ENCODE data around the gene RESP18. TPM values are rescaled to one million over a fixed set of nuclear protein-coding genes. Genes with fewer than 3 reads are reported as not detected.

Gene RESP18
- total and polyA plus RNA-seq, 2 of the 4 experiments (the other 2 are of a cell fraction): not detected

DNA sequence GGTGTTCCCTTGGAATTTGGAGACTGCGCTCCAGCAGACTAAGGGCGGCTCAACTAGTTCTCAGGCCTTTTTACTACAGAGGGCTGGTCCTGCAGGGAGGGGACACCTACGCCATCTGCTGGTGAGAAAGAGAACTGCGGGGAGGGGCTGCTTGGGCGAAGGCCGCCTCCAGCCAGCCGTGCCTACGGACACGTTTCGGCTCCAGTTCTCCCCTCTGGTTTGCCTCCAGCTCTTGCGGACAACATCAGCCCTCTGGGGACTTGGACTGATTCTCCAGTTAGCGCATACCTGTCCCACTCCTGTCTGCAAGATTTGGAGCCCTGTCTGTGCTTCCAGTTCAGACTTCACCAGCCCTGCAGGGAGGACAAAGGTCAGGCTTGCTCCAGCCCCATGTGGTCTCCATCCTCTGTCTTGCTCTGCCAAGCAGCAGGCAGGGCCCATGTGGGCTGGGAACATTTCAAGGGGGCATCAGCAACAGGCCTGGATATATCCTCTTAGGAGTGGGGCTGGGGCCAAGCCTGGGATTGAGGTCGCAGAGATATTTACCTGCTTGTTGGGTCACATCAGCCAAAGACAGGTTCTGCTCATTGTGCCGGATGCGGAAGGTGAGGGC, 33.7 kb downstream of the RESP18 start (continued):
- peak; percentile 84; the same call in 1 of the 2 replicates for TF ChIP-seq MAZ (IDR thresholded peaks at IDR 0.05; ENCODE audit: borderline replicate concordance, low read depth, low read length)
- no peak for TF ChIP-seq FOS (IDR thresholded peaks at IDR 0.05; ENCODE audit: low read depth, low read length)

DNA sequence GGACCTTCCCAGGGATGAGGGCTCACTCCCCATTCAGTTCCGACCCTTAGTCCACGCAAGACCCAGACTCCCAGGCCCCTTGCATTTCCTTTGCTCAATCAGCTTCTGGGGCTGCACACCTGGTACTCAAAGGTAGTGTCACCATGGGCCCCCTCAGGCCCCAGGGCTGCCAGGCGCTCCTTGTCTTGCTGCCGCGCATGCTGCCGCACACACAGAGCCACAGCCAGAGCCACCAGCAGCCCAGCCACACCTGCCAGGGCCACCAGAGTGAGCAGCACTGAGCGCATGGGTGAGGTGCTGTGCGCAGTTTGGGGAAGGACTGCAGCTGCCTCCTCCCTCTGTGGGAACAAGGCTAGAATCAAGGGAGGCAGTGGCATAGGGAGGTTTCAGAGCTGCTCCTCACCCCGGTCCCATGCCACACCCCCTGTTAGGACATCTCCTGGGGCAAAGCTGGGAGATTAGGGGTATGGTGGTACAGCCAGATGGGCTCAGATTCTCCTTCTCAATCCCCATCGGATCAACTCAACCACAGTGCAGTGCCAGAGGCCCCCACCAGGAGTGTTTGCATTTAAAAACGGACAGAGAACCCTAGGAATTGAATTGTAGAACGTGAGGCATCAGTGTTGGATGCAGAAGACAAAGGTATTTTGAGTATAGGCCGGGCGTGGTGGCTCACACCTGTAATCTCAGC, 34.6 kb downstream of the RESP18 start:
- BruUV-seq (replicated peaks): no TSS peak
- no peak overlapping the region for H2AK5ac ChIP-seq (ENCODE audit: low read depth, low read length)
- dilution Hi-C loops (cut with HindIII; ENCODE audit: low sequenced_read_pairs, unreplicated experiment) (no loop called here), in situ Hi-C loops (cut with MboI; ENCODE audit: low sequenced_read_pairs) (loop anchor here (5.0 kb wide), 1 partner anchor 126 kb away; the partner anchor contains the start of gene SLC23A3), intact Hi-C loops (cut with micrococcal nuclease) (loop anchor here (1.0 to 5.0 kb wide), 4 partner anchors 79 to 241 kb away; partner anchors contain the start of gene NHEJ1)
- H3K9me3 ChIP-seq (ENCODE audit: control insufficient read depth, insufficient read depth, low read length): no peaks in the 10 kb centered on the region
- H3K4me2 ChIP-seq (ENCODE audit: low read depth, low read length): no peak overlapping the region
- H3K27me3 ChIP-seq (ENCODE audit: control insufficient read depth, insufficient read depth, low read length): no peaks in the 10 kb centered on the region
- no peak overlapping the region for H3K9ac ChIP-seq (ENCODE audit: low read depth, low read length)
- H2AFZ ChIP-seq (replicated peaks; ENCODE audit: low read length, poor library complexity): no peak overlapping the region
- H4K5ac ChIP-seq (ENCODE audit: low read depth, low read length): no peak overlapping the region
- no peaks in the 10 kb centered on the region for H4K20me1 ChIP-seq (ENCODE audit: insufficient read depth, low read length)
- H3K4me1 ChIP-seq (ENCODE audit: control insufficient read depth, insufficient read depth, low read length): peaks cover 8% of the 10 kb centered on the region; the same call in 1 of the 2 replicates
- H2BK15ac ChIP-seq (ENCODE audit: low read depth, low read length): no peak overlapping the region
- no peak overlapping the region for H3K27ac ChIP-seq (ENCODE audit: insufficient read depth, low read length)
- 100% methylated on average over 3 of the region's 14 CpGs; no CpG with 5 or more reads in 1 of the 2 experiments for WGBS, 2 experiments (ENCODE audit: extremely low coverage in 2 of 2, insufficient read length in 1 of 2)
- H3K18ac ChIP-seq (ENCODE audit: low read depth, low read length): no peak overlapping the region
- no peaks in the 10 kb centered on the region for H3K9me1 ChIP-seq (ENCODE audit: insufficient read depth, low read length)
- TF ChIP-seq POLR2A (IDR thresholded peaks at IDR 0.05; ENCODE audit: low read depth, low read length) (no peak), NFE2L2 (IDR thresholded peaks at IDR 0.05; ENCODE audit: low read depth, low read length) (no peak)
- TF ChIP-seq, protein P1, sequence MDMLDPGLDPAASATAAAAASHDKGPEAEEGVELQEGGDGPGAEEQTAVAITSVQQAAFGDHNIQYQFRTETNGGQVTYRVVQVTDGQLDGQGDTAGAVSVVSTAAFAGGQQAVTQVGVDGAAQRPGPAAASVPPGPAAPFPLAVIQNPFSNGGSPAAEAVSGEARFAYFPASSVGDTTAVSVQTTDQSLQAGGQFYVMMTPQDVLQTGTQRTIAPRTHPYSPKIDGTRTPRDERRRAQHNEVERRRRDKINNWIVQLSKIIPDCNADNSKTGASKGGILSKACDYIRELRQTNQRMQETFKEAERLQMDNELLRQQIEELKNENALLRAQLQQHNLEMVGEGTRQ (IDR thresholded peaks at IDR 0.05; ENCODE audit: low read depth, low read length): no peak
- TF ChIP-seq, protein P2, sequence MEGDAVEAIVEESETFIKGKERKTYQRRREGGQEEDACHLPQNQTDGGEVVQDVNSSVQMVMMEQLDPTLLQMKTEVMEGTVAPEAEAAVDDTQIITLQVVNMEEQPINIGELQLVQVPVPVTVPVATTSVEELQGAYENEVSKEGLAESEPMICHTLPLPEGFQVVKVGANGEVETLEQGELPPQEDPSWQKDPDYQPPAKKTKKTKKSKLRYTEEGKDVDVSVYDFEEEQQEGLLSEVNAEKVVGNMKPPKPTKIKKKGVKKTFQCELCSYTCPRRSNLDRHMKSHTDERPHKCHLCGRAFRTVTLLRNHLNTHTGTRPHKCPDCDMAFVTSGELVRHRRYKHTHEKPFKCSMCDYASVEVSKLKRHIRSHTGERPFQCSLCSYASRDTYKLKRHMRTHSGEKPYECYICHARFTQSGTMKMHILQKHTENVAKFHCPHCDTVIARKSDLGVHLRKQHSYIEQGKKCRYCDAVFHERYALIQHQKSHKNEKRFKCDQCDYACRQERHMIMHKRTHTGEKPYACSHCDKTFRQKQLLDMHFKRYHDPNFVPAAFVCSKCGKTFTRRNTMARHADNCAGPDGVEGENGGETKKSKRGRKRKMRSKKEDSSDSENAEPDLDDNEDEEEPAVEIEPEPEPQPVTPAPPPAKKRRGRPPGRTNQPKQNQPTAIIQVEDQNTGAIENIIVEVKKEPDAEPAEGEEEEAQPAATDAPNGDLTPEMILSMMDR (conservative IDR thresholded peaks at IDR 0.05; ENCODE audit: low read depth, low read length): peak; percentile 28; the same call in 1 of the 2 replicates
- H3K79me1 ChIP-seq (ENCODE audit: low read depth in 1 of 2, low read length in 2 of 2): no peaks in the 10 kb centered on the region
- H3K36me3 ChIP-seq (ENCODE audit: control insufficient read depth, insufficient read depth, low read length): peaks cover 4% of the 10 kb centered on the region
- H3K23ac ChIP-seq (ENCODE audit: low read depth, low read length): no peak overlapping the region
- ChIA-PET POLR2A (ENCODE audit: unreplicated experiment) (no interaction called here), CTCF (no interaction called here)
- H3K56ac ChIP-seq (ENCODE audit: extremely low read depth, insufficient read depth, low read length): no peak overlapping the region
- no peak overlapping the region for H3K14ac ChIP-seq (replicated peaks; ENCODE audit: low read depth, low read length)
- no peak overlapping the region for H3K4ac ChIP-seq (ENCODE audit: low read depth, low read length)
- no peak overlapping the region for H2BK5ac ChIP-seq (ENCODE audit: low read depth, low read length, poor library complexity, severe bottlenecking)
- H2AK9ac ChIP-seq (replicated peaks; ENCODE audit: low read depth, low read length, poor library complexity): peak overlapping the region; percentile 69
- DNase-seq: no peak
- no peak overlapping the region for H4K91ac ChIP-seq (ENCODE audit: insufficient read depth, low read depth, low read length)
- no peak overlapping the region for H2BK20ac ChIP-seq (ENCODE audit: low read depth, low read length)
- no peak overlapping the region for H2BK120ac ChIP-seq (ENCODE audit: low read depth, low read length)
- H4K8ac ChIP-seq (ENCODE audit: low read depth in 2 of 2, low read length in 2 of 2): no peak overlapping the region
- H3K4me3 ChIP-seq (ENCODE audit: insufficient read depth, low read depth, low read length): no peak overlapping the region
- no peak for ATAC-seq (ENCODE audit: low read depth)

All from IMR-90 (cell line).